ENCODE measurements around the gene IGFBP1. TPM values are rescaled to one million over a fixed set of nuclear protein-coding genes. Genes with fewer than 3 reads are reported as not detected.

IGFBP1 gene
- total RNA-seq, 1 donor from 2014 or later = 0.30 TPM

DNA sequence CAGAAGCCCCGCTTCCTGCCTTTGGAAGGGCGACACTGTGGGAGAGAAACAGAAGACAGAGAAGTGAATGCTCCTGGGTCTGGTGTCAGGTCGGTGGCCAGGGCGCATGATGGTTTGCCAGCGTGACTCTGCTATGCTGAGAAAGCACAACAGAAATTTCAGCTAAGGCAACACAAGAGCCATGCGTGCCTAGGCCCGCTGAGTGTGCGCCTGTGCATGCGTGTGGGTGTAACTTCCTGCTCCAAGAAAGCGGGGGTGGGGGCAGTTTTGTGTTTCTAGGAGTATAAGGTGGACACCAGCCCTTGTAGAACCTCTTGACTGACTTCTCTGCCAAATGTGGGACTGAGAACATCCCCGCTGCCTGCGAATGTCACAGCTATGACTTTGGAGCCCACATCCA lies 26.6 kb downstream of the IGFBP1 start:
- no peaks in the 10 kb centered on the region for H3K27me3 Mint-ChIP-seq (ENCODE audit: low read depth)
- peaks cover 47% of the 10 kb centered on the region for H3K4me1 Mint-ChIP-seq (ENCODE audit: low read depth)
- TF ChIP-seq, protein P1, sequence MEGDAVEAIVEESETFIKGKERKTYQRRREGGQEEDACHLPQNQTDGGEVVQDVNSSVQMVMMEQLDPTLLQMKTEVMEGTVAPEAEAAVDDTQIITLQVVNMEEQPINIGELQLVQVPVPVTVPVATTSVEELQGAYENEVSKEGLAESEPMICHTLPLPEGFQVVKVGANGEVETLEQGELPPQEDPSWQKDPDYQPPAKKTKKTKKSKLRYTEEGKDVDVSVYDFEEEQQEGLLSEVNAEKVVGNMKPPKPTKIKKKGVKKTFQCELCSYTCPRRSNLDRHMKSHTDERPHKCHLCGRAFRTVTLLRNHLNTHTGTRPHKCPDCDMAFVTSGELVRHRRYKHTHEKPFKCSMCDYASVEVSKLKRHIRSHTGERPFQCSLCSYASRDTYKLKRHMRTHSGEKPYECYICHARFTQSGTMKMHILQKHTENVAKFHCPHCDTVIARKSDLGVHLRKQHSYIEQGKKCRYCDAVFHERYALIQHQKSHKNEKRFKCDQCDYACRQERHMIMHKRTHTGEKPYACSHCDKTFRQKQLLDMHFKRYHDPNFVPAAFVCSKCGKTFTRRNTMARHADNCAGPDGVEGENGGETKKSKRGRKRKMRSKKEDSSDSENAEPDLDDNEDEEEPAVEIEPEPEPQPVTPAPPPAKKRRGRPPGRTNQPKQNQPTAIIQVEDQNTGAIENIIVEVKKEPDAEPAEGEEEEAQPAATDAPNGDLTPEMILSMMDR (IDR thresholded peaks at IDR 0.05) = no peak
- H3K36me3 Mint-ChIP-seq (ENCODE audit: low read depth) = peaks cover 39% of the 10 kb centered on the region
- H3K9me3 Mint-ChIP-seq (ENCODE audit: low read depth) = no peaks in the 10 kb centered on the region
- H3K27ac Mint-ChIP-seq (ENCODE audit: unreplicated experiment) = peak overlapping the region; percentile 79
- DNase-seq (ENCODE audit: low spot score) = no peak
- no peak overlapping the region for H3K4me3 Mint-ChIP-seq (ENCODE audit: unreplicated experiment)

- Mint-ChIP-seq H3K4me3 (ENCODE audit: unreplicated experiment) (peak overlapping the region; percentile 60), H3K4me1 (ENCODE audit: low read depth) (peaks cover 51% of the 10 kb centered on the region), H3K27me3 (ENCODE audit: low read depth) (no peaks in the 10 kb centered on the region), H3K9me3 (ENCODE audit: low read depth) (no peaks in the 10 kb centered on the region), H3K27ac (ENCODE audit: unreplicated experiment) (peak overlapping the region; percentile 24), H3K36me3 (ENCODE audit: low read depth) (peaks cover 39% of the 10 kb centered on the region)
- DNase-seq (ENCODE audit: low spot score) = no peak
- TF ChIP-seq, protein P1 (IDR thresholded peaks at IDR 0.05) = no peak
Measured at GRCh38 chr7:45915606-45916005, 27.3 kb downstream of the IGFBP1 start.

GRCh38 chr7:45917064-45917463 lies 28.8 kb downstream of the IGFBP1 start:
- TF ChIP-seq, protein P1 (IDR thresholded peaks at IDR 0.05) = no peak
- Mint-ChIP-seq H3K27ac (ENCODE audit: unreplicated experiment) (peak overlapping the region; percentile 55), H3K36me3 (ENCODE audit: low read depth) (peaks cover 39% of the 10 kb centered on the region), H3K9me3 (ENCODE audit: low read depth) (no peaks in the 10 kb centered on the region), H3K27me3 (ENCODE audit: low read depth) (no peaks in the 10 kb centered on the region), H3K4me3 (ENCODE audit: unreplicated experiment) (peak overlapping the region; percentile 89), H3K4me1 (ENCODE audit: low read depth) (peaks cover 58% of the 10 kb centered on the region)
- DNase-seq (ENCODE audit: low spot score) = no peak

DNA sequence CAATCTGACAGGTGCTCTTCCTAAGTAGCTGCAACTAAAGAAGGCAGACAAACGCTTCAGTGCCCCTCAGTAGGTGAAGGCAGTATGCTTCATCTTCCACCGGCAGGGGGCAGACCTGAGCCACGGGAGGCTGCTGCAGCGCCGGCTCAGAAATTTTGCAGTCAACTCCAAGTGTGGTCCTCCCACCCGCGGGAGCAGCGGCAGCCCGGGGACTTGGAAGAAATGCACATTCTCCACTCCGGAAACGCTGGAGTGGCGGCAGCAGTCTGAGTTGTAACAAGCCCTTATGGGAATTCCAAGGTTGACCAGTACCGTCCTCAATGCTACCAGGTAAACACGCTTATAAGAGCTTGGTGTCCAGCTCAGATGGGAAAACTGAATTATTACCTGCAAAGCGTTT lies 29.4 kb downstream of the IGFBP1 start:
- Mint-ChIP-seq H3K27me3 (ENCODE audit: low read depth) (no peaks in the 10 kb centered on the region), H3K27ac (ENCODE audit: unreplicated experiment) (peak overlapping the region; percentile 55), H3K4me3 (ENCODE audit: unreplicated experiment) (peak overlapping the region; percentile 89), H3K9me3 (ENCODE audit: low read depth) (no peaks in the 10 kb centered on the region), H3K4me1 (ENCODE audit: low read depth) (peaks cover 64% of the 10 kb centered on the region), H3K36me3 (ENCODE audit: low read depth) (peaks cover 34% of the 10 kb centered on the region)
- TF ChIP-seq, protein P1 (IDR thresholded peaks at IDR 0.05) = peak; percentile 96
- DNase-seq (ENCODE audit: low spot score) = no peak

- Mint-ChIP-seq H3K27me3 (ENCODE audit: low read depth) (no peaks in the 10 kb centered on the region), H3K4me1 (ENCODE audit: low read depth) (peaks cover 73% of the 10 kb centered on the region), H3K36me3 (ENCODE audit: low read depth) (peaks cover 26% of the 10 kb centered on the region), H3K27ac (ENCODE audit: unreplicated experiment) (peak overlapping the region; percentile 67), H3K9me3 (ENCODE audit: low read depth) (no peaks in the 10 kb centered on the region), H3K4me3 (ENCODE audit: unreplicated experiment) (peak overlapping the region; percentile 89)
- TF ChIP-seq, protein P1 (IDR thresholded peaks at IDR 0.05) = no peak
- no peak for DNase-seq (ENCODE audit: low spot score)
Measured at GRCh38 chr7:45918556-45918955, 30.3 kb downstream of the IGFBP1 start.

All from chondrocyte (in vitro differentiated cells).